Testis (tissue), 2 donors: ENCODE data around the gene SBK2.

Source experiments
- POLR2A ChIP-seq: fragments of 450-650 bp; IDR thresholded peaks from one replicate; pipeline ENCODE4 v1.6.1; 2017; ENCODE audit warnings: antibody characterized with exemption, mild to moderate bottlenecking, moderate library complexity
- TF ChIP-seq, protein P1 (sequence below), 3 experiments: fragments of 450-650 bp in 2 of 3; fragments of 200-600 bp in 1 of 3; sonication (generic) in 1 of 3; IDR thresholded peaks; one replicate each; pipeline ENCODE4 v1.5.1; 2016 to 2019; ENCODE audit warnings: antibody characterized with exemption in 3 of 3, mild to moderate bottlenecking in 2 of 3, moderate library complexity in 1 of 3

DNA sequence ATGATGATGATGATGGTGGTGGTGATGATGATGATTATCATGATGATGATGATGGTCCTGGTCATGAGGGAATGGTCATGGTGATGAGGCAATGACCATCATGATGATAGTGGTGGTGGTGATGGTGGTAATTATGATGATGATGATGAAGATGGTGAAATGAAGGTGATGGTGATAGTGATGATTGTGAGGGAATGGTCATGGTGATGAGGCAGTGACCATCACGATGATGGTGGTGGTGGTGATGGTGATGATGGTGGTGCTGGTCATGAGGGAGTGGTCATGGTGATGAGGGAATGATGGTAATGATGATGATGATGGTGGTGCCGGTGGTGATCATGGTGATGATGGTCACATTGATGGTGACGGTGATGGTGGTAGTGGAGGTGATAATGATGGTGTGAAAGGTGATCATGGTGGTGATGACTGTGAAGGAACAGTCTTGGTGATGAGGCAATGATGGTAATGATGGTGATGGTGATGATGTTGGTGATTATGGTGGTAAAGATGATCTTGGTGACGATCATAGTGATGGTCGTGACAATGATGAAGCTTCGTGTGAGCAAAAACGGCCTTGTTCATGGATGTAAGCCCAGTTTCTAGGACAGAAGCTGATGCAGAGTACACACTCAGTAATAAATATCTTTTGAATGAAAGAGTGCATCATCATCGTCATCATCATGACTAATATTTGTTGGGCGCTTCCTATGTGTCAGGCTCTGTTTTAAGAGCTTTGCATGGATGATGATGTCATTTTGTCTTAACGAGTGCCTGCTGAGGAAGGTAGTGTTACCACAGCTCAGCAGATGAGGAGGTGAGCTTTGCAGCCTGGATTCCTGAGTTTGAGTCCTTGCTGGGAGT lies 17.3 kb downstream of the SBK2 start:
- TF ChIP-seq, protein P1, sequence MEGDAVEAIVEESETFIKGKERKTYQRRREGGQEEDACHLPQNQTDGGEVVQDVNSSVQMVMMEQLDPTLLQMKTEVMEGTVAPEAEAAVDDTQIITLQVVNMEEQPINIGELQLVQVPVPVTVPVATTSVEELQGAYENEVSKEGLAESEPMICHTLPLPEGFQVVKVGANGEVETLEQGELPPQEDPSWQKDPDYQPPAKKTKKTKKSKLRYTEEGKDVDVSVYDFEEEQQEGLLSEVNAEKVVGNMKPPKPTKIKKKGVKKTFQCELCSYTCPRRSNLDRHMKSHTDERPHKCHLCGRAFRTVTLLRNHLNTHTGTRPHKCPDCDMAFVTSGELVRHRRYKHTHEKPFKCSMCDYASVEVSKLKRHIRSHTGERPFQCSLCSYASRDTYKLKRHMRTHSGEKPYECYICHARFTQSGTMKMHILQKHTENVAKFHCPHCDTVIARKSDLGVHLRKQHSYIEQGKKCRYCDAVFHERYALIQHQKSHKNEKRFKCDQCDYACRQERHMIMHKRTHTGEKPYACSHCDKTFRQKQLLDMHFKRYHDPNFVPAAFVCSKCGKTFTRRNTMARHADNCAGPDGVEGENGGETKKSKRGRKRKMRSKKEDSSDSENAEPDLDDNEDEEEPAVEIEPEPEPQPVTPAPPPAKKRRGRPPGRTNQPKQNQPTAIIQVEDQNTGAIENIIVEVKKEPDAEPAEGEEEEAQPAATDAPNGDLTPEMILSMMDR (IDR thresholded peaks at IDR 0.05), result no peak
- no peak for TF ChIP-seq POLR2A
